GM21825 (cell line): ENCODE measurements around the gene RNF10.
"Not testable (repeated sequence)": the region's sequence is repeated elsewhere in the genome, so short reads cannot be mapped to it uniquely, and the experiment has no call there.

Source experiments
- ATAC-seq: cut with Tn5 transposase; IDR thresholded peaks from one replicate; pipeline ENCODE4 v1.9.1; 2021; ENCODE audit warnings: mild to moderate bottlenecking, moderate library complexity; ENCODE audit not compliant: unreplicated experiment

RNF10 gene

DNA sequence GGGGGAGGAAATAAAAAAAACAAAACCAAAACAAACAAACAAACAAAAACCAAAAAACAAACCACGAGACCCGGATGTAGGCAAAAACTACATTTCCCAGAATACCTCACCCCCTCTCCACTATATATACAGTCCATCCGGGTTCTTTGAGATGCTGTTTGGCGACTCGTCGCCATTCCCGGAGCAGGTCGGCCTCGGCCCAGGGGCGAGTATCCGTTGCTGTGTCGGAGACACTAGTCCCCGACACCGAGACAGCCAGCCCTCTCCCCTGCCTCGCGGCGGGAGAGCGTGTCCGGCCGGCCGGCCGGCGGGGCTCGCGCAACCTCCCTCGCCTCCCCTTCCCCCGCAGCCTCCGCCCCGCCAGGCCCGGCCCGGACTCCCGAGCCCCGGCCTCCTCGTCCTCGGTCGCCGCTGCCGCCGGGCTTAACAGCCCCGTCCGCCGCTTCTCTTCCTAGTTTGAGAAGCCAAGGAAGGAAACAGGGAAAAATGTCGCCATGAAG is at the start of gene RNF10:
TSS of gene RNF10 (plus strand) at position 154 of the 500 bp plus-strand sequence. CDS start 456 bp downstream, outside the sequence.
- ATAC-seq: peak; percentile 59

DNA sequence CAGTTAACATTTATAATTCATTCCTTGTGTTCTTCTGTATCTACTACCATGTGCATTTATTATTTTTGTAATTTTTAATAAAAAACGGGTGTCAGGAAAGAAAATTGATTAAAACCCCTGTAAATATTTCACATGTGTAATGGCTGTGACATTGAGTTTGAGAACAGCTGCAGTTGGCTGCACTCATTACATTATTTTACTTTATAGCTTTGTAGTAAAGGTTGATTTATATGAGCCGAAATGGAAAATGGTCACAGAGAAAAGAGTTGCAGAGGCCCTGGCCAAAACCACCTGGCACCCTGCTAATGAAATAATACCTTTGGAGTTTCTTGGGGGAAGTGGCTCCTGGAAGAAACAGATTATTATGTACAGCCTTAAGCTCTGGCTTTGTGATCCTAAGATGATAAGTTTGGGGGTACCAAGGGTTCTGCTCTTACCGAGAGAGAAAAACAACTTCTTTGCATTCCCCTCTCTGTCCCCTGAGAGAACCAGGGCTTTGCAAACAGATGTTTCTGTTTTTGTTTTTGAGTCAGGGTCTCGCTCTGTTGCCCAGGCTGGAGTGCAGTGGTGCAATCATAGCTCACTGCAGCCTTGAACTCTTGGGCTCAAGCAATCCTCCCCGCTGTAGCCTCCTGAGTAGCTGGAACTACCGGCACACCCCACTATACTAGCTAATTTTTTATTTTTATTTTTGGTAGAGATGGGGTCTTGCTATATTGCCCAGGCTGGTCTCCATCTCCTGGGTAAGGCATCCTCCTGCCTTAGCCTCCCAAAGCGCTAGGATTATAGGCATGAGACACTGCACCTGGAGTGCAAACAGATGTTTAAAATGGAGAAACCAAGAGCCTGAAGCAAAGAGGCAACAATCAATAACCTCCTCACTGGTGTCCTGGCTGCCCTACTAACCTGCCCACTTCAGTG is 47.9 kb upstream of the RNF10 start:
- no peak for ATAC-seq

- not testable (repeated sequence) for ATAC-seq
These were observed 46.6 kb upstream of the RNF10 start for GRCh38 chr12:120487552-120487951.

GRCh38 chr12:120488057-120488640 is 46.0 kb upstream of the RNF10 start:
- ATAC-seq: no peak

DNA sequence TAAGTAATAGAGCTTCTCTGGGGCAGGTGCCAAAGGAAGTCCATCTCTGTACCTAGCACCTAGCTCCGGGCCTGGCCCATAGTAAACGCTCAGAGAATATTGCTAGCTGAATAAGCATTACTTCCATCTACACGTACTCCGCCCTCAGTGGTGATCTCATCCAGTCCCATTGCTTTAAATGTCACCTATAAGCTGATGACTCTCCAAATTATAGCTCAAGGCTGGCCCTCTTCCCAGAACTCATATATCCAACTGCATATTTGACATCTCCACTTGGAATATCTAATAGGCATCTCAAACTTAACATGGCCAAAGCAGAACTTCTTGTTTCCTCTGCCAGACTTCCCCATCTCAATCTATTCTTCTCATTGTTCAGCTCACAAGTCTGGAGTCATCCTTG is 45.1 kb upstream of the RNF10 start:
- ATAC-seq: no peak

GRCh38 chr12:120490325-120490724 is 43.8 kb upstream of the RNF10 start:
- ATAC-seq: no peak

GRCh38 chr12:120490833-120491512 is 43.2 kb upstream of the RNF10 start:
- ATAC-seq: no peak

GRCh38 chr12:120495186-120495730 is 38.9 kb upstream of the RNF10 start:
- no peak for ATAC-seq

- peak; percentile 91 for ATAC-seq
These were observed 38.3 kb upstream of the RNF10 start, which contains the start of gene DYNLL1 for GRCh38 chr12:120495731-120496412. TSS of gene DYNLL1 (plus strand) at chr12:120496113. CDS start at chr12:120496422, 309 bp downstream.

- ATAC-seq: peak; percentile 1
These were observed 37.5 kb upstream of the RNF10 start for GRCh38 chr12:120496413-120497340.

GRCh38 chr12:120497524-120498150 is 36.5 kb upstream of the RNF10 start:
- no peak for ATAC-seq

GRCh38 chr12:120498870-120499515 is 35.2 kb upstream of the RNF10 start:
- ATAC-seq: no peak

GRCh38 chr12:120500581-120500980 is 33.6 kb upstream of the RNF10 start:
- ATAC-seq: no peak

- no peak for ATAC-seq
These were observed 29.6 kb upstream of the RNF10 start for GRCh38 chr12:120504587-120504986.

GRCh38 chr12:120508537-120508936 is 25.6 kb upstream of the RNF10 start:
- no peak for ATAC-seq

- ATAC-seq: no peak
These were observed 20.2 kb upstream of the RNF10 start for GRCh38 chr12:120514002-120514401.

DNA sequence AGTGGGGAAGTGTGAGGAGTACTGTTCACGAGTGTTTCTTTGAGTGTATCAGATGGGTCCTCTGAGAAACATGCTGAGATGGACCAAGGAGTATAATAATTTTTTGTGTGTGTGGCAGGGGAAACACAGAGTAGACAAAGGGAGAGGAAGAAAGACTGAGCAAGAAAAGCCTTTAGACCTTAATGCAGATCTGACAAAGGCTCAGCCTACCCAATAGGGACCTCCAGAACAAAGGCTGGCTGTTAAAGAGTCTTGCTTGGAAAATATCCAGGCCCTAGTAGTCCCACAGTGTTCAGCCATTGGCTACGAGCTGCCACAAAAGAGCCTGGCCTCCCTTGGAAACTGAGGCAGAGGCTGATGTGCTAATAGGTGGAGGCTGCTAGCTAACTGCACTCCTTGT is 18.7 kb upstream of the RNF10 start:
- ATAC-seq: no peak

GRCh38 chr12:120519324-120519723 is 14.8 kb upstream of the RNF10 start:
- ATAC-seq: not testable (repeated sequence)
